ENCODE data around the gene PSTPIP2. TPM values are rescaled to one million over a fixed set of nuclear protein-coding genes. Genes with fewer than 3 reads are reported as not detected.
"Not testable (repeated sequence)": the region's sequence is repeated elsewhere in the genome, so short reads cannot be mapped to it uniquely, and the experiment has no call there.

PSTPIP2 gene
- polyA plus RNA-seq, 4 donors: 2.0 to 13.3 (median 4.2) TPM

GRCh38 chr18:46050268-46050667 is 21.8 kb downstream of the PSTPIP2 start:
- 96 to 97% (median 96%) methylated on average over 5 of the region's 5 CpGs for WGBS, 3 donors
- peaks cover 0 to 3% (median 0%) of the 10 kb centered on the region in 3 donors for H3K4me1 ChIP-seq (ENCODE audit: control insufficient read depth in 3 of 3, insufficient read depth in 2 of 3, low read depth in 1 of 3, low read length in 2 of 3)

DNA sequence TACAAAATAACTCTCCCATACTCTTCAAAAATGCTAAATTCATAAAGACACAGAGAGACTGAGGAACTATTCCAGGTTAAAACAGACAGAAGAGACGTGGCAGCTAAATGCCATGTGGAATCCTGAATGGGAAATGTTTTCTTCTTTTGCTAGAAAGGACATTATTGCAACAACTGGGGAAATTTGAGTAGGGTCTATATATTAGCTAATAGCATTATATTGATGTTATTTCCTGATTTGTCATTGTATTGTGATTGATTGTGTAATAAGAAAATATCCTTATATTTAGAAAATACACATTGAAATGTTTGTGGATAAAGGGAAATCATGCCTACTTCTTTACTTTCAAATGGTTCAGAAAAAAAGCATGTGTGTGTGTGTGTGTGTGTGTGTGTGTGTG is 23.4 kb downstream of the PSTPIP2 start:
- 85 to 91% (median 89%) methylated on average over 1 of the region's 1 CpG for WGBS, 3 donors
- H3K27me3 ChIP-seq (ENCODE audit: control insufficient read depth in 3 of 3, insufficient read depth in 3 of 3, low read length in 3 of 3): no peaks in the 10 kb centered on the region
- DNase-seq (no peak), FAIRE-seq (no peak)
- peaks cover 0 to 5% of the 10 kb centered on the region in 2 donors for H3K9me3 ChIP-seq (ENCODE audit: control insufficient read depth in 2 of 2, insufficient read depth in 1 of 2, low read depth in 1 of 2, low read length in 1 of 2)
- H3K4me3 ChIP-seq (ENCODE audit: low read depth in 1 of 3, low read length in 3 of 3): no peak overlapping the region
- H3K27ac ChIP-seq (ENCODE audit: low read depth in 1 of 3, low read length in 2 of 3): no peak overlapping the region
- H3K4me1 ChIP-seq (ENCODE audit: control insufficient read depth in 3 of 3, insufficient read depth in 2 of 3, low read depth in 1 of 3, low read length in 2 of 3): peaks cover 0 to 3% (median 0%) of the 10 kb centered on the region in 3 donors
- H3K36me3 ChIP-seq (ENCODE audit: control insufficient read depth in 3 of 3, insufficient read depth in 2 of 3, low read depth in 1 of 3, low read length in 3 of 3): no peaks in the 10 kb centered on the region

More at GRCh38 chr18:46050268-46050667, 21.8 kb downstream of the PSTPIP2 start:
- Histone ChIP-seq H3K27me3 (ENCODE audit: control insufficient read depth in 3 of 3, insufficient read depth in 3 of 3, low read length in 3 of 3) (no peaks in the 10 kb centered on the region), H3K27ac (ENCODE audit: low read depth in 1 of 3, low read length in 2 of 3) (no peak overlapping the region), H3K9me3 (ENCODE audit: control insufficient read depth in 2 of 2, insufficient read depth in 1 of 2, low read depth in 1 of 2, low read length in 1 of 2) (peaks cover 0 to 5% of the 10 kb centered on the region in 2 donors), H3K4me3 (ENCODE audit: low read depth in 1 of 3, low read length in 3 of 3) (no peak overlapping the region), H3K36me3 (ENCODE audit: control insufficient read depth in 3 of 3, insufficient read depth in 2 of 3, low read depth in 1 of 3, low read length in 3 of 3) (no peaks in the 10 kb centered on the region)
- DNase-seq: no peak
- no peak for FAIRE-seq

DNA sequence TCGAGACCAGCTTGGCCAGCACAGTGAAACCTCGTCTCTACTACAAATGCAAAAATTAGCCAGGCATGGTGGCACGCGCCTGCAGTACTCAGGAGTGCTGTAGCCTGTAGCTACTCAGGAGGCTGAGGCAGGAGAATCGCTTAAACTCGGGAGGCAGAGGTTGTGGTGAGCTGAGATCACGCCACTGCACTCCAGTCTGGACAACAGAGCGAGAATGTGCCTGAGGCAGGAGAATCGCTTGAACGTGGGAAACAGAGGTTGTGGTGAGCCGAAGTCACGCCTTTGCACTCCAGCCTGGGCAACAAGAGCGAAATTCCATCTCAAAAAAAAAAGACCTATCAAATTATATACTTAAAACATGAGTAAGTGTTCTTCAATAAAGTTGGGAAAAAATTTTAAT is 24.7 kb downstream of the PSTPIP2 start:
- not testable (repeated sequence) for H3K27ac ChIP-seq (ENCODE audit: low read depth in 1 of 3, low read length in 2 of 3); FAIRE-seq; DNase-seq; H3K4me3 ChIP-seq (ENCODE audit: low read depth in 1 of 3, low read length in 3 of 3); H3K36me3 ChIP-seq (ENCODE audit: control insufficient read depth in 3 of 3, insufficient read depth in 2 of 3, low read depth in 1 of 3, low read length in 3 of 3); H3K4me1 ChIP-seq (ENCODE audit: control insufficient read depth in 3 of 3, insufficient read depth in 2 of 3, low read depth in 1 of 3, low read length in 2 of 3); H3K9me3 ChIP-seq (ENCODE audit: control insufficient read depth in 2 of 2, insufficient read depth in 1 of 2, low read depth in 1 of 2, low read length in 1 of 2); H3K27me3 ChIP-seq (ENCODE audit: control insufficient read depth in 3 of 3, insufficient read depth in 3 of 3, low read length in 3 of 3)
- 95 to 97% (median 96%) methylated on average over 13 of the region's 13 CpGs for WGBS, 3 donors

GRCh38 chr18:46046688-46047087 is 25.4 kb downstream of the PSTPIP2 start:
- H3K4me3 ChIP-seq (ENCODE audit: low read depth in 1 of 3, low read length in 3 of 3): no peak overlapping the region
- no peak overlapping the region for H3K27ac ChIP-seq (ENCODE audit: low read depth in 1 of 3, low read length in 2 of 3)
- peaks cover 0 to 5% of the 10 kb centered on the region in 2 donors for H3K9me3 ChIP-seq (ENCODE audit: control insufficient read depth in 2 of 2, insufficient read depth in 1 of 2, low read depth in 1 of 2, low read length in 1 of 2)
- WGBS, 3 donors: 93 to 96% (median 94%) methylated on average over 2 of the region's 2 CpGs
- H3K27me3 ChIP-seq (ENCODE audit: control insufficient read depth in 3 of 3, insufficient read depth in 3 of 3, low read length in 3 of 3): no peaks in the 10 kb centered on the region
- FAIRE-seq: no peak
- no peaks in the 10 kb centered on the region for H3K36me3 ChIP-seq (ENCODE audit: control insufficient read depth in 3 of 3, insufficient read depth in 2 of 3, low read depth in 1 of 3, low read length in 3 of 3)
- DNase-seq: no peak
- H3K4me1 ChIP-seq (ENCODE audit: control insufficient read depth in 3 of 3, insufficient read depth in 2 of 3, low read depth in 1 of 3, low read length in 2 of 3): peaks cover 0 to under 1% (median 0%) of the 10 kb centered on the region in 3 donors

DNA sequence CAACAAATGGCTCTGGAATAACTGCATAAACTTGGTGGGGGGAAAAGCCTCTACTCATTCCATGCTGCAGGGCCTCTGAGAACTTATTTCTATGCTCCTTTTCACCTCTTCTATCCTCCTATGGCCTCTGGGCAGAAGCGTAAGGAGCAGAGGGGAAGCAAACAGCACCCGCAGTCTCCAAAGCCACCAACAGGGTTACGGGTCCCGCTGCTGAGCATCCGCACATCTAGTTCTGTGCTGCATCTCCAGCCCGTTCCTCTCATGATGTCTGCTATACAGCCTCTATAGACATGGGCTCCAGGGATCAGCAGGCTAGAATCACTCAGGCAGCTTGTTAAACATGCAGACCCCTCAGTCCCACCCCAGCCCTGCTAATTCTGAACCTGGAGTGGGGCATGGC is 25.9 kb downstream of the PSTPIP2 start:
- FAIRE-seq: no peak
- 95 to 98% (median 97%) methylated on average over 6 of the region's 6 CpGs for WGBS, 3 donors
- no peaks in the 10 kb centered on the region for H3K27me3 ChIP-seq (ENCODE audit: control insufficient read depth in 3 of 3, insufficient read depth in 3 of 3, low read length in 3 of 3)

DNA sequence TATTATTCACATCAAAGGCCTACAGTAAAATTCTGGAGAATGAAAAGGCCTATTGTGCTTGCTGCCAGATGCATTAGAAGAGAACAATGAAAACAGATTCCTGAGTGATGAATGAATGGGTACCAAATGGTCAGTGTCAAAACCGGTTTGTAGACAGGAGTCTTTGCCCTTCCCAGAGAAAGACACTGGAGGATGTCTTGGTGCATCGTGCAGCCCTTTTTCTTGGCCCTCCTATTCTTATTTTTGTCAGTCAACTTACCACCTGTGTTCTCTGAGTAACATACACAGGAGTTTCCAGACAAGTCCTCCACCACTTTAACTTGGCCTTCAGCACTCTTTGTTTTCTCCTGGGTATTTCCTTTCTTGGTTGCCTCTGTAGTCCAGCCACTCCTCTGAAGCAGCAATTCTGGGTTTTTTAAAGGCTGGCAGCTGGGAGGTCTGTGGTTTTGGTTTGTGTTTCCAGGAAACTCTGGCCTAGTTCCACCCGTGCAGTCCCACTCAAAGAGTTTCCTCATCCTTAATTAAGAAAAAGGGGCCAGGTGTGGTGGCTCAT is 29.4 kb downstream of the PSTPIP2 start:
- Histone ChIP-seq H3K27me3 (ENCODE audit: control insufficient read depth in 3 of 3, insufficient read depth in 3 of 3, low read length in 3 of 3) (no peaks in the 10 kb centered on the region), H3K36me3 (ENCODE audit: control insufficient read depth in 3 of 3, insufficient read depth in 2 of 3, low read depth in 1 of 3, low read length in 3 of 3) (no peaks in the 10 kb centered on the region), H3K9me3 (ENCODE audit: control insufficient read depth in 2 of 2, insufficient read depth in 1 of 2, low read depth in 1 of 2, low read length in 1 of 2) (no peaks in the 10 kb centered on the region), H3K4me1 (ENCODE audit: control insufficient read depth in 3 of 3, insufficient read depth in 2 of 3, low read depth in 1 of 3, low read length in 2 of 3) (no peaks in the 10 kb centered on the region), H3K4me3 (ENCODE audit: low read depth in 1 of 3, low read length in 3 of 3) (no peak overlapping the region), H3K27ac (ENCODE audit: low read depth in 1 of 3, low read length in 2 of 3) (no peak overlapping the region)
- DNase-seq: no peak
- WGBS, 3 donors: 57 to 67% (median 57%) methylated on average over 3 of the region's 3 CpGs
- no peak for FAIRE-seq

More for the DNA sequence above, 25.9 kb downstream of the PSTPIP2 start:
- H3K36me3 ChIP-seq (ENCODE audit: control insufficient read depth in 3 of 3, insufficient read depth in 2 of 3, low read depth in 1 of 3, low read length in 3 of 3): no peaks in the 10 kb centered on the region
- peaks cover 0 to 5% of the 10 kb centered on the region in 2 donors for H3K9me3 ChIP-seq (ENCODE audit: control insufficient read depth in 2 of 2, insufficient read depth in 1 of 2, low read depth in 1 of 2, low read length in 1 of 2)
- H3K4me1 ChIP-seq (ENCODE audit: control insufficient read depth in 3 of 3, insufficient read depth in 2 of 3, low read depth in 1 of 3, low read length in 2 of 3): no peaks in the 10 kb centered on the region
- no peak overlapping the region for H3K27ac ChIP-seq (ENCODE audit: low read depth in 1 of 3, low read length in 2 of 3)
- no peak for DNase-seq
- H3K4me3 ChIP-seq (ENCODE audit: low read depth in 1 of 3, low read length in 3 of 3): no peak overlapping the region

DNA sequence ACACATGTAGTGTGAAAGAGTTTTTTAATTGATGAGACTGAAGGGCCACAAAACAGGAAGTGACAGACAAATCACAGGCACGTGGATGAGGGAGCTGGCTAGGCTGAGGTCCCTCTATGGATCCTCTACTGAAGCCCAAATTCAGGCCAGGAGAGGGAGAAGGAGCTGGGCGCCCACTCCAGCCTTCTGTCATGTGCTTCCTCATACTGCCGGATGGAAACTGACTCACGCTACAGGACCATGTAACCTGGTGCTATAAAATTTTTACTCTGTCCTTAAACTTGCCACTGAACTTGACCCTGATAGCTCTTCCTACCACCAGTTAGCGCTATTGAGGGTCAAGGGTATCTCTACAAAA is 31.3 kb downstream of the PSTPIP2 start:
- DNase-seq (no peak), FAIRE-seq (no peak)
- 80 to 87% (median 86%) methylated on average over 5 of the region's 5 CpGs for WGBS, 3 donors
- Histone ChIP-seq H3K27me3 (ENCODE audit: control insufficient read depth in 3 of 3, insufficient read depth in 3 of 3, low read length in 3 of 3) (no peaks in the 10 kb centered on the region), H3K4me1 (ENCODE audit: control insufficient read depth in 3 of 3, insufficient read depth in 2 of 3, low read depth in 1 of 3, low read length in 2 of 3) (no peaks in the 10 kb centered on the region), H3K27ac (ENCODE audit: low read depth in 1 of 3, low read length in 2 of 3) (no peak overlapping the region), H3K9me3 (ENCODE audit: control insufficient read depth in 2 of 2, insufficient read depth in 1 of 2, low read depth in 1 of 2, low read length in 1 of 2) (no peaks in the 10 kb centered on the region), H3K36me3 (ENCODE audit: control insufficient read depth in 3 of 3, insufficient read depth in 2 of 3, low read depth in 1 of 3, low read length in 3 of 3) (no peaks in the 10 kb centered on the region), H3K4me3 (ENCODE audit: low read depth in 1 of 3, low read length in 3 of 3) (no peak overlapping the region)

DNA sequence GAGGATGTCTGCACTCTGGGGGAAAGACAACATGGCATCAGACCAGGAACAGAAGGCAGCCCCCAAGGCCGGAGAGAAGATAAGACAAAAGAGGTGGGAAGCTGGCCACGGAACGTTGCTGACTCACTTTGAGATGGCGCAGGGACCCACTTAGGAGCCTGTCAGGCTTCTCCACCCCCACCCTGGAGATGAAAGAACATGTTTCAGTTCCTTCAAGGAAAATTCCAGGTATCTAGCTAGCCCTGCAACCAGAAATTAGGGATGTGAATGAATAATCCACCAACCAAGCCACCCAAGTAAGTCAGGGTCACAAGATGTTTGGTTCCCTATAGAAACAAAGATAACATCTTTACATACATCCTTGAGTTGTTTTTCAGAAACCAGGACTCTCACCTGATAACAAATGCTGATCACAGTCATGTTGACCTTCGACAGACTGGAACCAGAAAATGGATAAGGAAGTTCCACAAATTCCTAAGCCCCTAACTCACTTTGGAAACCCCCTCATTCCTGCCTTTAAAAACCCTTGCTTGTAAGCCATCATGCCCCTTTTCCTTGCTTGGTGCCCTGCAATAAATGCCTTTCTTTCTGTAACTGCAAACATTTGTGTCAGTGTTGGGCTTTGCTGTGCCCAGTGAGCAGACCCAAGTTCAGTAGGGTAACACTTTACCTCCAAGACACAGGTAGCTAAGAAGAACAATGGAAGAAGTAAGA is 31.9 kb downstream of the PSTPIP2 start:
- no peak for FAIRE-seq
- 88 to 90% (median 89%) methylated on average over 5 of the region's 5 CpGs for WGBS, 3 donors

More for the DNA sequence above, 31.9 kb downstream of the PSTPIP2 start:
- DNase-seq: no peak
- Histone ChIP-seq H3K27me3 (ENCODE audit: control insufficient read depth in 3 of 3, insufficient read depth in 3 of 3, low read length in 3 of 3) (no peaks in the 10 kb centered on the region), H3K4me3 (ENCODE audit: low read depth in 1 of 3, low read length in 3 of 3) (no peak overlapping the region), H3K36me3 (ENCODE audit: control insufficient read depth in 3 of 3, insufficient read depth in 2 of 3, low read depth in 1 of 3, low read length in 3 of 3) (no peaks in the 10 kb centered on the region), H3K4me1 (ENCODE audit: control insufficient read depth in 3 of 3, insufficient read depth in 2 of 3, low read depth in 1 of 3, low read length in 2 of 3) (no peaks in the 10 kb centered on the region), H3K9me3 (ENCODE audit: control insufficient read depth in 2 of 2, insufficient read depth in 1 of 2, low read depth in 1 of 2, low read length in 1 of 2) (no peaks in the 10 kb centered on the region), H3K27ac (ENCODE audit: low read depth in 1 of 3, low read length in 2 of 3) (no peak overlapping the region)
